Stimulated activated CD8-positive, alpha-beta memory T cell treated with anti-CD3 and anti-CD28 coated beads, Interleukin-2, amount 100 ng/mL, for 48 hours (primary cell): Measurements from ENCODE around the gene APOB.

Experiments used
- DNase-seq, 2 donors: peaks; one replicate each; pipeline ENCODE4 v3.0.0-alpha.2; 2020; ENCODE audit warnings: low read depth in 2 of 2

The APOB gene

DNA sequence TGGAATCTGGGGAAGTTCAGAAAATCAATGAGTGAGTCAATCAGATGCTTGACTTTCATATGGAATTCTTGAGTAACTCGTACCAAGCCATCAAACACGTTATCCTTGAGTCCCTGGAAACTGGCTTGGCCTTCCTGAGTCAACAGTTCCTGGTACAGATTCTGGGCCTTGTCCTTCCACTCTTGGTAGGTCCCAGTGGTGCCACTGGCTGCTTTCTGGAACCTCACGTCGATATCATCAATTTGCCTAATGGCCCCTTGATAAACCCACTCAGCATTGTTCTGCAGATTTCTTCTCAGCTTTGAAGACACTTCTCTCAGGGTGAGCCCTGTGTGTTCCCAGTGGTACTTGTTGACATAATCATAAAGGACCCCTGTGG lies 41.1 kb downstream of the APOB start:
- no peak for DNase-seq

DNA sequence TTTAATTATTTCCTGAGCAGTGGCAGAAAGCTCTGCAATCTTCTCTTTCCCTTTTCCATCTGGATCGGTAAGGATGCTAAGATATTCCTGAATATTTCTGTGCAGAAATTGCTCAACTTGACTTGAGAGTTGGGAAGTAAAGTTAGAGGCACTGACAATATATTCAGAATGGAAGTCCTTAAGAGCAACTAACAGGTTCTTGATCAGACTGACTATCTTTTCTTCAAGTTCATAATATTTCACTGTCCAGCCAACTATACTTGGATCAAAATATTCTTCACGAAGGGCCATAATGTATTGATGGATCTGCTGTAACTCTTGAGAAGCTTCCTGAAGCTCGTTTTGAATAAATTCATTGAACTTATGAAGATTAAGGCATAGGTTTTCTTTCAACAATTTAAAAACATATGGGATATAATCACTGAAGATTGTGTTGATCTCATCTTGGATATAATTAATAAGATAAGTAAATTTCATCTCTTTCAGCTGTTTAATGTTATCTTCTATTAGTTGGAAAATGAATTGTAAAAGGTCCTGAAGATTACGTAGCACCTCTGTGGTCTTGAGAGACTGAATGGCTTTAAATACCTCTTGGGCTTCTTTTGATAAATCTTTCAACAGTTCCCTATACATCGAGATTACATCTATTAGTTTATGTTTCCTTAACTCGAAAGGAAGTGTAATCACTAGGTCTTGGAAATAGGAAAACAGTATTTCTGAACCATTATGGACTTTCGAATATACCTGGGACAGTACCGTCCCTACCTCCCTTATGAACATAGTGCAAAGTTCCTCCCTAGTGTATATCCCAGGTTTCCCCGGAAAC lies 41.7 kb downstream of the APOB start:
- no peak for DNase-seq

DNA sequence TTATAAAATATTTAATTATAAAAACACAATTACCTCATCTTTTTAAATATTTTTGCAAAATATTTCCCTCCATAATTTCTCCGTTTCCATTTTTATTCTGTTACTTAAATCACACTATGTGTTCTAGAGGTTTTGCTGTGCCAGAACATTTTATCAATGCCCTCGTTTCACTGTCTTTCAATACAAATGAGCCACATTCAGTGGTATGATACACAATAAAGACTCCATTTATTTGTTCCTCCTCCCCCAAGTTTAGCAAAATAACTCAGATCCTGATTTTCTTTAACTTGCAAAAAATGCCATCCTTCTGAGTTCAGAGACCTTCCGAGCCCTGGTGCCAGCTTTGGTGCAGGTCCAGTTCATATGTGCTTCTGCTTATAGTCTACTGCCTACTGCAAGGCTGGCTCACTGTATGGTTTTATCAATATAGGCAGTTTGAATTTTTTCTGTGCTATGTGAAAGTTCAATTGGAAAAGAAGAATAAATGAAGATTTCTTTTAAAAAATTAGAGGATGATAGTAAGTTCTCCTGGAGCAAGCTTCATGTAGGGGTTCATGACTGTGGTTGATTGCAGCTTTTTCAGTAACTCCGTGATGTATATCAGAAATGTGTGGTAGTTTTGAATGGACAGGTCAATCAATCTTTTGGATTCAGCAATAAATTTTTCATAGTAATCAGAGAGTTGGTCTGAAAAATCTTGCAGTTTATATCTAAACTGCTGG lies 42.5 kb downstream of the APOB start:
- no peak for DNase-seq

DNA sequence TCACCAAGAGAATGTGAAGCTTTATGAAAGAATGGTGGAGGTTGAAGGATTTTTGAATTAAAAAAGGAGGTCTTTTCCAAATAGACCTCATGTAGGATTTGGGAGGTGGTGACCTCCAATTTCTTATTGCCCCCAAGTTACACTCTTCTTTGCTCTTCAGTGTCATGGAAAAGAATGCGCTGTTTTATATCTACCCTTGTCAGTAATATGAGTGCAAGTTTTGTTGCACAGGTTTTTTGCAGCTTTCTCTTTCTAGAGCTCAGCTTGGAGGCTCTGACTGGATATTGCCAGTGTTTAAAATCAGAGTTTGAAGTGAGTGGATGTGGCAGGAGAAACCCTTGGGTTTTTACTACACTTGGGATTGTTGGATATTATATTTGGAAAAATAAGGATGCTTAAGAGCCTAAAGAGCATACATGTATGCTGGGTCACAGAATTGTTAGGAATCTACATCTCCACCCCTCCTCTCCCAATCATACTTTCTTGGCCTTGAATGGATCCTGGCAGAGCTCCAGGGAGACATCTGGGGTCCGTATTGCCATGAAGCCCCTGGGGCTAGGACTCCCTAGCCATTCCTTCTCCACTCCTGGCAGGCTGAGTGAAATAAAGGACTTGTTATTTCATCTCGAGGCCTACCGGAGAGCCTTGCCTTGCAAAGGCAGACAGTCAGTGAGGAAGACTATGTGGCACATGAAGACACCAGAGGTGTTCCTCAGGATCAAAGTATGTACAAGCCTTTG lies 43.8 kb downstream of the APOB start:
- DNase-seq: no peak

DNA sequence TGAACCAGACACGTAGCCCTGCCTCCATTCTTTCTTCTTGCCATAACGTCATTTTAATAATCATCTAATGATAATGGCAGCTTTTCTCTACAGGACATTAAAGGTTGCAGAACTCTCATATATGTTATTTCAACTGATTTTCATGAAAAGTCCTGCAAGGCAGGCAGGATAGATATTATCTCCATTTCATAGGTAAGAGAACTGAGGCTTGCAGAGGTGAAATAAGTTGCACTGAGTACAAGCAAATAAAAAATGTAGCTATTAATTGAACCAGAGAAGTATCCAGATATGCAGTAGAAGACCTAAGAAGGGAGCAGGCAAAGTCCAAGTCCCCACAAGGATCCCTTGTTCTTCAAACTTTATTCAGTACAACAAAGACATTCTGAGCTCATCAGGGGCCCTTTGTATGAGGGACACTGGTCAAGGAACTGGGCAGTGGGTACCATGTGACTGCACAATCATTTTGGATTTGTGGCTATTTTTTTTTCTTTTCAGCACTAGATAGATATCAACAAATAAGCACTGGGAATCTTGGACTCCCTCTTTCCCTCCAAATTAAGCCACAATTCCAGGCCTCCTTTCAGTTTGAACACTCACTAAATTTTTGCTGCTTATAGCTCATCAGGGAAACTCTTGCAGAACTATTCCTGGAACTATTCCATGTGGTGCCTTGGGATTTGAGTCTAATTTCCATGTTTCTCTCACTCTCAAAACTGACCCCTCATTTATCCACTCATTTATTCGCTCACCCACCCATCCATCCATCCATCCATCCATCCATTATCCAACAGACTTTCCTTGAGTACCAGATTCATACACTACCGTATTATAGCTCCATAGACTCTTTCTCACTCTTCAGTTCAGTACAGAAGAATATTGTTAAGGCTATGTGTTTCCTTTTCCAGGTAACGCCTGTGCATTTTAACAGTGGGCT lies 44.6 kb downstream of the APOB start:
- no peak for DNase-seq

DNA sequence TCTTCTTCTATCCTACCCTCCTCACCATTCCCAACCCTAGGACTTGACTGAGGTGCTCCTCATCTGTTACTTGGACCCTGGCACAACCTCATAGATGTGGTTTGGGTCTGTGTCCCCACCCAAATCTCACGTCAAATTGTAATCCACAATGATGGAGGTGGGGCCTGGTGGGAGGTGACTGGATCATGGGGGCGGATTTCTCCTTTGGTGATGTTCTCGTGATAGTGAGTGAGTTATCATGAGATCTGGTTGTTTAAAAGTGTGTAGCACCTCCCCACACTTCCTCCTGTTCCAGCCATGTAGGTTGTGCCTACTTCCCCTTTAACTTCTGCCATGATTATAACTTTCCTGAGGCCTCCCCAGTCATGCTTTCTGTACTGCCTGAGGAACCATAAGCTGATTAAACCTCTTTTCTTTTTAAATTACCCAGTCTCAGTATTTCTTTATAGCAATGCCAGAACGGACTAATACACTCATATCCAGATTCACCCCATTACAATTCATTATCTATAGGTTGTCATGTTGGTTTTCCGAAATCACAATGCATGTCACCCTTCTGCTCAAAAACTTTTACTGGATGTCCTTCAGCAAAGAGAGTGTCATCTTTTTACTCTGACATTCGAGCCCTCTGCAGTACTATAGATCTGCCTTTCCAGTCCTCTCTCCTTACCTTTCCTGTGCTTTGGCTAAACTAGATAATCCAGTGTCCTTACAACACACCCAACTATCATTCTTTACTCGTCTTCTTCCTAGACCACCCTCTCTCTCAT lies 45.7 kb downstream of the APOB start:
- DNase-seq: no peak

DNA sequence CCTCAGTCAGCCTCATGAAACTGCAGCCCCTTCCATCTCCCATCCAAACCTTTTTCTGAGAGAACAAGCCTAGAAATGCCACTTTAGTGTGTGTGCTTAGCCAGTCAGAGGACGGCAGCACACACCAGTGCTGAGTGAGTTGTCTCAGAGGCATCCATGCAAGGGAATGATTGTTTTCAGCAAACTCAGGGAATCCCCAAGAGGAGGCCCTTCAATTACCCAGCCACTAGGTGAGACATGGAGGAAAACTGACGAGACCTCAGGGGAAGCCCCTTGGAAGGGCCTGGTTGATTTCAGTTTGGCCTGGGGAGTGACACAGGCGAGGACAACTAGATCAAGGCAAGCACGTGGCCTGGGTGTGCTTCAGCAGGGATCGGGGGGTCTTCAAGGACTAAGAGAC lies 49.7 kb downstream of the APOB start:
- DNase-seq: no peak

DNA sequence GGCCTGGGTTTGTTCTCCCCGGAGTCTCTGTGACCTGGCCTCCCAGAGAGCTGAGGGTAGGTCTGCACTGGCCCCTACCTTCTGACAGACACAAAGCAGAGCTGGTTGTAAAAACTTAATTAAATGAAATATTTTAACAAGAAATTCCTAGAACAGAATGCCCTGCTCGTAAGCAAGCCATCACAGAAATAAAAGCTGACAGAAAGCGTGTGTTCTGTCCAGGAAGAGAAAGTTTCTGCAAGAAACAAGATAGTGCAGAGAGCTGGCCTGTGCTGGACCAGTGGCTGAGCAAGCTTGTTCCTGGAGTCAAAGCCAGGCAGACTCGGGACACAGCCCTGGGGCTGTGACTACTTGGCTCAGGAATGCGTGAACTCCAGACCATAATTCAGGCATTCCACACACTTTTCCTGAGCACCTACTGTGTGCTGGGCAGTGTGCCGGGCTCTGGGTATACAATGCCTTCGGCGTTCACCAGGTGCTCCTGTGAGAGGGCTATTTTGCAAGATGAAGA lies 51.6 kb downstream of the APOB start:
- DNase-seq: no peak

DNA sequence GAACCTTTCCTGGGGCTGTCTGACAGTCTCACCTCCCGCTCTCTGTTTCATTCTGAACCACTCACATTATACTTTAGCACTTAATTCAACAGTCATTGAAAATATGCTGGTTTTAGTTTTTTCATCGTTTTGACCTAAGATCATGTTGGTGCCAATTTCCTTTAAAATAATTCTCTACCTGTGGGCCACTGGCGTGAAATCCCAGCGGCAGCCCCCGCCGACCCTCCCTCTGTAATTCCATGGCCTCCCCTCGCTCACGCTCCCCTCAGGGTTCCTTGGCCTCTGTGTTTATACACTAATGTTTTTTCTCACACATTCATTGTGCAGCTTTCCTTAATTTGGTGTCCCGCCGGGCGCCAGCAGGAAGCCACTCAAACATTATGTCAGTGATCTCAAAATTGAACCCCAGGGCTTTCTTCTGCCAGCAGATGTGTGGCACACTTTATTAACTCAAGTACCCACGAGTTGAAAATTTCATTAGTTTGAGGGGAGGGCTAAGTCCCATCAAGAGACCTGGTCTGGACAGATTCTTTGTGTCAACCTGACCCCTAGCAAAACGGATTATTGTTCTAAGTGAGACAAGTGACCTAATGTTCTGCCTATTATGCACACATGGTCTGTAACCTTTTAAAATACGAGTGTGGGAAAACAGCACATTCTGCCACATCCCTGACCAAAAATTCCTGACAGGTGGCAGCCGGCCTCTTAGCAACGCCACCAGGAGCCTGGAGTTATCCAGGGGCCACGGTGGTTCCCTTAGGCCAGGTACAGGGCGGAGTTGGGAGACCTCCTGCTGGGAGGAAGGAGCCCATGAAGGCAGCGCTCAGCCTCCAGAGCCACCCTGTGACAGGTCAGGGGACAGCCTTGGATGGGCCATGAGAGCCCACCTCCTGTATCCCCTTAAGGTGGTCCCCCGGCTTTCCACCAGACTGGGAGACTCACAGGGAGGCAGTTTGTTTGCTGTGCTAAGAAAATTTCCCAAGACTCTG lies 53.1 kb downstream of the APOB start:
- DNase-seq: no peak

DNA sequence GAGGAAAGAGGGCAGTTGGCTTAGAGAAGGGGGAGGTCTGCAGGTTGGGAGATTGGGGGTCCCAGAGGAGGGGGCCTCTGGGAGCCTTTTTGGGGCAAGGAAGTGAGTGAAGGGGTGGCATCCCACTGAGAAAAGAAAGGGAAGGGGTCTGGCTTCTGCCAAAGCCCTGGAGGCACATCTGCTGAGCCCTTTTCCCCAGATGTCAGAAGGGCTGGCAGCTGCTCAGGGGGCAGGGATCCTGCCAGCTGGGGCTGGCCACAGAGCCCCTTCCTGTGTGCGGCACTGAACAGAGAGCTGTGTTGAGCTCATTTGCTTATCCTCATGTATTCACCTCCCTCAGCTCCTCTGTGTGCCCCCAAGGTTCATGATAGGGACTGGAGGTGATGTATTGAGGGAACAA lies 54.5 kb downstream of the APOB start:
- DNase-seq: no peak

DNA sequence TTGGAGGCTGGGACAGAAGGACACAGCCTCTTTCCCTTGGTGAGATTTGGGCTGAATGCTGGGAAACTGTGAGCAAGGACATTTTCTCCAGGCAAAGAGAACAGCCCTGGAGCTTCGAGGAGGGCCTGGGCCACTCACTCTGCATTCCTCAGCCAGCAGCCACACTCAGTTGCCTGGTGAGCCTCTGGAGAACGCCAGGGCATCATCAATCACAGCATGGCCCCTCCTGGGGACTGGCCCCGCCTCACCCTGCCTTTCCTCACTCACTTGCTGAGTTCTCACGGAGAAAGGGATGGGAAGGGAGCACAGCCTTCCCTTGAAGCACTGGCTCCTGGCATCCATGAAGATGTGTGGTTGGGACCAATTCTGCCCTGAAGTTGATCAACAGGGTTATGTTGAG lies 55.0 kb downstream of the APOB start:
- no peak for DNase-seq

DNA sequence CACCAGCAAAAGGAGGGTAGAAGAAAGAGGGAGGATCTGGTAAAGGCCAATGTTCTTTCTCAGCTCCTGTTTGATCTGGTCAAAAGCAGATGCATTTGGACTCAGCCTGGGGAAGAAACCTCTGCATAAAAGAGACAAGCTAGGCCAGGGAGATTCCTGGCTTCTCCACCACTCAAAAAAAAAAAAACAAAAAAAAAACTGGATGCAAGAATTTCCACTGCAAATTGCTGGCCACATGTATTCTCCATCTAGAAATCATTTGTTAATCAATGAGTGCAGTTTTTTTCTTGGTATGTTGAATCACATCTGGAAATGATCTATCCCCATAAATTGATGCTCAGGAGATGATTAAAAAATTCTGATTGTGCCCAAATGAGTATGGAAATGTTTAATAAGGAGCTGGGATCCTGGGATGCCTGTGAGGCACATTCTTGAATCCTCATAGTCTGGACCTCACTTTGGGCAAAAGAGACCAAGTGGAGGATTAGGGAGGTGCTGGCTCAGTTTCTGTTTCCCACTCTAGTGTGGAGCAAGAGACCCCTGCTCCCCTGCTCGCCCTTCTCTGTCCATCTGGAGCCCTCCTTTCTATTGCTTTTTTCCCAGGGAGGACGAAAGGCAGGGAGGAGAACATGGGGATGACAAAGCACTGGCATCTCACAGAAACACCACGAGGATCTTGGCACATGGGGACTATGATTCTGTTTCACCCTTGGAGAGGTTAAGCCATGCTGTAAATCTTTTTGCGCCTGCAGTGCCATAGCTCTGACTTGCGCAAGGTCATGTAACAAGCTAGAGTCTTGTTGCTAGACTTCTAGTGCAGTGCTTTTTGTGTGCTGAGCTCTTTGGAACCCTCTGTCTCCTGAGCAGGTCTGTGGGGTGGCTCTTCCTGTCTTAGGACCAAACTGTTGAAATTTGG lies 57.6 kb downstream of the APOB start:
- no peak for DNase-seq

DNA sequence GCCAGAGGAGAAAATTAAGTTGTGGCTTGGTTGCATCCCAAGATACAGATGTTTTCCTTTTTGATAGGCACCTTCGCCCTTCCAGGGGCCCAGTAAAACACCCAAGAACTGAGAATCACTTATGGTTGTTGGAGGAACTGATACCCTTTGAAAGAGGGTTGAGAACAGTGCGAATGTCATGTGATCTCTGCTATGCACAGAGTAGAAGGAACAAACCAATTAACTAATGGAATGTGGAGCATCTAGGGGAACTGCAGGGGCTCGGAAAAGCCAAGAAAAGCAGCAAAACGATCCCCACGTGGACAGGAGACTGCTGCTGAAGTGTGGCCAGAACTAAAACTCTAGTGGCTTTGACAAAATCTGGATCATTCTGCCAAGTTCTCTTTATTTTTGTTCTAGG lies 58.8 kb downstream of the APOB start:
- DNase-seq: no peak

DNA sequence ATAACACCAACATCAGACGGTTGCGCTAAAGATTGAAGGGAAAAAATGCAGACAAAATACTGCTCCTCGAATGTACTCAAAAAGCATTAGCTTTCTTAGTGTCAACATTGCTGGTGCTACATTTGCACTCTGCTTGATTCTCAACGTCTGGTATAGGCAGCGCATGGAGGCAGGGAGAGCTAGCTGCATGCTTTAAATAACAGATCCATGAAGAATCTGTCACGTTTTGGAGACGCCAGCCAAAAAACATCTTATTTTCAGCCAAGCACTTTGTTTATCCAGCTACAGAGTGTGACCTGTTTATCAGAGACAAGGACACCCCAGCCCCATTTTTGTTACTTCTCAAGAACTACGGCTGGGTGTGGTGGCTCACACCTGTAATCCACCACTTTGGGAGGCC lies 59.5 kb downstream of the APOB start:
- DNase-seq: no peak

DNA sequence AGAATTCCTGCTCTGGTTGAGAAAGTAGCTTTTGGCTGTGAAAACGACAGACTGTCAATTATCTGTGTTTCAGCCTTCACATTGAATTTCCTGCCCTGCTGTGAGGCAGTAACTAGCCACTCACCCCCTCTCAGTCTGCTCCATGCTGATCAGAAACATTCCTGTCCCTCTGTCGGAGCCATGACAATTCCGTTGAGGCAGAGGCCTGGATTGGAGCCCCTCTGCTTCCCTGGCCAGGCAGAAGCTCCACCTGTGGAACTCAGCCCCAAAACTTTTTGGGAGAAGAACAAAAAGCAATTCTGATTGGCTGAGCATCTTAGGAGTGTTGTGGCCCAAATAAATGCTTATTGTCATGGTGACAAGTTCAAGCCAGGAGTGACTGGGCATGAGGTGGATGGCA lies 60.0 kb downstream of the APOB start:
- no peak for DNase-seq

DNA sequence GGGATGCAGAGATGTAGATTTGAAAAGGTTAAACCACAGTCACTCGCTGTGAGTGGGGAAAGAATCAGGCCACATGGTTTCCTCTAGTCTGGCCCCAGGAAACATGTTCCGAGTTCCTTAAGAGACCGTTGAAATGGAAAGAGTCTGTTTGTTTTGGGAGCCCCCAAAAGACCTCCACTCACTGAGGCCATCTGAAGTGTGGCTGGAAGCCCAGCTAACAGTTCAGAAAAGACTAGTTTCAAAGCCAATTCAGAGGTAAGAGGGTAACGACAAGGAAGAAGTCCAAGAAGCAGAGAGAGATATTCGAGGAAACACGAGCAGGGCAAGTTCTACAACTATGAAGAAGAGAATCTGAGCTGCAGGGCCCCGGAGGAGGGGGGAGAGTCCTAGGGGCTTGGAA lies 61.0 kb downstream of the APOB start:
- DNase-seq: no peak

DNA sequence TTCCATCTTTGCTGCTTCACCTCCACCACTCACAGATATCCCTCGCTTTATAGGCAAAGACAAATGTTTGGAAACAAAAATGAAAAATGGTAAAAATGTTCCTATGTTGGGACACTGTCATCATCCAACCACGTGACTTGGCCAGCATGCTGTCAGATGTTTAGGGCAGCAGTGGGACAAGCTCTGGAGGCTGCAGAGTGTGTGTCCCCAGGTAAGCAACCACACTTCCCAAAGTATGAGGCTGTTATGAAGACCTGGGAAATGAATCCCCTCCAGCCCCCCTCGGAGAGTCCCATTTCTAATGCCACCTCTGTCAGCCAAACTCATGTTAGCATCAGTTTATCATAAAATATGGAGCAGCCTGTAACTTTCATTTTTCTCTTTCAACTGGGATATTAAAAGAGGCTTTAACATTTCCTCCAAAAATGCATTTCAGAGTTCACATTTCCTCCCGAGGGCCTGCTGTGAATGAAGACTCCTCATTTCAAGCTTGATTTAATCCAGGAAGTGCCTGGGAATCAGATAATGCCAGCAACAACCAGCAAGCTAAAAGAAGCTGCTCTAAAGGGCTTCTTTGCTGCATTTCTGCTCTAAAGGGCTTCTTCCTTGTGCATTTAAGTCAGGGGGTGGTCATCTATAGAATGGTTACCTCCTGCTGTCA lies 66.2 kb downstream of the APOB start:
- no peak for DNase-seq

DNA sequence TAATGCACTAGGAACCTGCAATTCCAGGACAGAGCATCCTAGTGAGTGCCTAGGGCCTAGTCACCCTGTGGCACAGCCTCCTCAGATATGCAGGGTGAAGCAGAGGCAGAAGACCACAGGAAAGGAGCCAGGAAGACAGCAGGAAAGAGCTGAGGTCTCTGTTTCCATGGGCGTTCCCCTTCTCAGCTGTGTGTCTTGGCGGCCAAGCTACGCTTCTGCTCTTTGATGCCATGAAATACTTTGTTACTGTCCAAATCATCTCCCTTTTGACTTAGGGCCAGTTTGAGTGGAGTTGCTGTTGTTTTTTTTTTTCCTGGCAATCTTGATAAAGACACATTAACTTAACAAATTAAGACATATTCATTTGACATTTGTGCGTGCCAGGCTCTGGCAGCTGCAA lies 67.3 kb downstream of the APOB start:
- DNase-seq: no peak
